ENCODE results near the gene SAMD1. TPM values are rescaled to one million over a fixed set of nuclear protein-coding genes. Genes with fewer than 3 reads are reported as not detected.

Gene SAMD1
- total RNA-seq, 1 donor from 2014 or later = 67.2 TPM

GRCh38 chr19:14101003-14101545, 10.5 kb upstream of the SAMD1 start:
- peaks cover 16% of the 10 kb centered on the region for H3K36me3 Mint-ChIP-seq (ENCODE audit: low read depth)
- DNase-seq (ENCODE audit: low read depth, low spot score) = no peak

DNA sequence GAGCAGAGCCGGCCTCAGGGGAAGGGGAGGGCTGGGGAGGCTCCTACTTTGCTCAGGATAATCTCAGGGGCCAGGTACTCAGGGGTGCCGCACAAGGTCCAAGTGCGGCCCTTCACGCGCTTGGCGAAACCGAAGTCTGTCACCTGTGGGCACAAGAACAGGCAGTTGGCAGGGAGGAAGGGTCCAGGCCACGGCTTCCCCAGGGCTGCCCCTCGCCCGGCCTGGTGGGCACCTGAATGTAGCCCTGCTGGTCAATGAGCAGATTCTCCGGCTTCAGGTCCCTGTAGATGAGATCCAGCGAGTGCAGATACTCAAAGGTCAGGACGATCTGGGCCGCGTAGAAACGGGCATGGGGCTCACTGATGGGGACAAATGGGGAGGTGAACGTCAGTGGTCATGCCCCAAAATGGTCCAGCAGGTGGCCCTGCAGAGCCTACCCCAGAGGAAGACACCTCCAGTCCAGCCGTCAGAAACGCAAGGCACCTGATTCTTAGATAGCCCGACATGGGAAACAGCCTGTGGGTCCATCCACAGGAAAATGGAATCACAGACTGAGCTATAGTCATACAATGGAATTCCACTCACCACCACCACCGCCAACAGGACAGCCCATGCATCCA, 7.1 kb upstream of the SAMD1 start:
- Mint-ChIP-seq H3K4me3 (no peak overlapping the region), H3K27ac (ENCODE audit: unreplicated experiment) (no peak overlapping the region), H3K4me1 (no peaks in the 10 kb centered on the region), H3K36me3 (ENCODE audit: low read depth) (peaks cover 29% of the 10 kb centered on the region), H3K9me3 (peaks cover 8% of the 10 kb centered on the region), H3K27me3 (ENCODE audit: low read depth) (no peaks in the 10 kb centered on the region)
- TF ChIP-seq, protein P1, sequence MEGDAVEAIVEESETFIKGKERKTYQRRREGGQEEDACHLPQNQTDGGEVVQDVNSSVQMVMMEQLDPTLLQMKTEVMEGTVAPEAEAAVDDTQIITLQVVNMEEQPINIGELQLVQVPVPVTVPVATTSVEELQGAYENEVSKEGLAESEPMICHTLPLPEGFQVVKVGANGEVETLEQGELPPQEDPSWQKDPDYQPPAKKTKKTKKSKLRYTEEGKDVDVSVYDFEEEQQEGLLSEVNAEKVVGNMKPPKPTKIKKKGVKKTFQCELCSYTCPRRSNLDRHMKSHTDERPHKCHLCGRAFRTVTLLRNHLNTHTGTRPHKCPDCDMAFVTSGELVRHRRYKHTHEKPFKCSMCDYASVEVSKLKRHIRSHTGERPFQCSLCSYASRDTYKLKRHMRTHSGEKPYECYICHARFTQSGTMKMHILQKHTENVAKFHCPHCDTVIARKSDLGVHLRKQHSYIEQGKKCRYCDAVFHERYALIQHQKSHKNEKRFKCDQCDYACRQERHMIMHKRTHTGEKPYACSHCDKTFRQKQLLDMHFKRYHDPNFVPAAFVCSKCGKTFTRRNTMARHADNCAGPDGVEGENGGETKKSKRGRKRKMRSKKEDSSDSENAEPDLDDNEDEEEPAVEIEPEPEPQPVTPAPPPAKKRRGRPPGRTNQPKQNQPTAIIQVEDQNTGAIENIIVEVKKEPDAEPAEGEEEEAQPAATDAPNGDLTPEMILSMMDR (conservative IDR thresholded peaks at IDR 0.05) = peak; percentile 16
- no peak for DNase-seq (ENCODE audit: low read depth, low spot score)

More at GRCh38 chr19:14101003-14101545, 10.5 kb upstream of the SAMD1 start:
- Mint-ChIP-seq H3K4me3 (no peak overlapping the region), H3K9me3 (no peaks in the 10 kb centered on the region), H3K27ac (ENCODE audit: unreplicated experiment) (no peak overlapping the region), H3K27me3 (ENCODE audit: low read depth) (no peaks in the 10 kb centered on the region), H3K4me1 (no peaks in the 10 kb centered on the region)
- TF ChIP-seq, protein P1 (conservative IDR thresholded peaks at IDR 0.05) = no peak

DNA sequence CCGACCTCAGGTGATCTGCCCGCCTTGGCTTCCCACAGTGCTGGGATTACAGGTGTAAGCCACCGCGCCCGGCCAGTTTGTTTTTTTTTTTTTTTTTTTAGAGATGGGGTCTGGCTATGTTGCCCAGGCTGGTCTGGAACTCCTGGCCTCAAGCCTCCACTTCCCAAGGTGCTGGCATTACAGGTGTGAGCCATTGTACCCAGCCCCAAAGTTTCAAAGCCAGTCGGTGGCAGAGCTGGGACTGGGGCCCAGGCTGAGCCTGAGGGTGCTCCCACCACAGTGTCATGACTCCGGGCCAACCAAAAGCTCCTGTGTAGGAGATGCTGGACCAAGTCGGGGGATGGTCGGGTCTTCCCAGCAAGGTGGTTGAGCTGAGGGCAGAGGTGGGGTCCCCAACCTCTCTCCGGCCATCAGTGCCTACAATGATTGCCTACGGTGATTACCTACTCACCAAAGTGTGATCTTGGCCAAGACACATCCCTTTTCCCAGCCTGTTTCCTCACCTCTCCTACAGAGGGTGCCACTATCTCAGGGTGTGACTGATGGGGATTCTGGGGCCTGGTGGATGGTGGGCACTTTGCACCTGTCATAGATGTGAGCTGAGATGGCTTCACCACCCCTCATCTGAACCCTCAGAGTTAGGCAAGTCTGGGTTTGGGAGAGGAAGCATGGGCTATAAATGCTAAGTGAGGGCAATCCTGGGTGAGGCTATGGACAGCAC, 5.9 kb upstream of the SAMD1 start:
- TF ChIP-seq, protein P1 (conservative IDR thresholded peaks at IDR 0.05) = no peak
- no peak for DNase-seq (ENCODE audit: low read depth, low spot score)
- Mint-ChIP-seq H3K4me1 (peaks cover 7% of the 10 kb centered on the region), H3K36me3 (ENCODE audit: low read depth) (peaks cover 29% of the 10 kb centered on the region), H3K9me3 (peaks cover 8% of the 10 kb centered on the region), H3K27me3 (ENCODE audit: low read depth) (no peaks in the 10 kb centered on the region), H3K27ac (ENCODE audit: unreplicated experiment) (no peak overlapping the region), H3K4me3 (peak overlapping the region; percentile 44)

- H3K27ac Mint-ChIP-seq (ENCODE audit: unreplicated experiment) = no peak overlapping the region
- no peak for DNase-seq (ENCODE audit: low read depth, low spot score)
- peaks cover 25% of the 10 kb centered on the region for H3K36me3 Mint-ChIP-seq (ENCODE audit: low read depth)
- TF ChIP-seq, protein P1 (conservative IDR thresholded peaks at IDR 0.05) = no peak
- peaks cover 9% of the 10 kb centered on the region for H3K4me1 Mint-ChIP-seq
- H3K4me3 Mint-ChIP-seq = peak overlapping the region; percentile 35
- no peaks in the 10 kb centered on the region for H3K27me3 Mint-ChIP-seq (ENCODE audit: low read depth)
- peaks cover 8% of the 10 kb centered on the region for H3K9me3 Mint-ChIP-seq
Measured at GRCh38 chr19:14094854-14095253, 4.3 kb upstream of the SAMD1 start.

DNA sequence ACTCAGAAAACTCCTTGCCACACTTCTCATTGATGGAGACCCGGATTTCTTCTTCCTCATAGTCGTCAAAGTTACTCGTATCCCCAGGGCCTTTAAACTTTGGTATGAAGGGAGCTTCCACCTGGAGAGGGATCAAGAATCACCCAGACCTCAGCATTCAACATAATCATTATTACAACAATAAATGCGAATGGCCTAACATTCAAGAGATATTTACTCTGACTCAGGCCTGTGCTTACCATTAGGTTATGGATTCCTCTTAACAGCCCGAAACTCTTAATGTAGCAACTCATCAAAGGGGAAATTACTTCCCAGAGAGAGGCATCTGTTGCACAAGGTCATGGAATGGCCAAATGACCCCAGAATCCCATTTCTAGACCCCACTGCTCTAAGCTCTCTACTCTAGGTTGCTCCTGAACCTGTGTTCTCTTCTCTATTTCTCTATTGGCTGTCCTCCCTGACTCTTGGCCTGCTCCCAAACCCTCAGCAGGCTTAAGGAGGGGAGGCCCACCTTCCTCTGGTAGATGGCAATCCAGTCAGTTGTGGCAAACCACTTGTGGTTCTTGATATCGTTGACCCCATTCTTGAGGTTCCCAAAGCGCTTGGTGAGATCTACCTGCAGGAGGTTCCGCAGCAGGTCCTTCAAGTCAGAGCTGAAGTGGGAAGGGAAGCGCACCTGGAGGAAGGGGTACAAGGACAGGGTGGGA, 2.7 kb upstream of the SAMD1 start:
- H3K27ac Mint-ChIP-seq (ENCODE audit: unreplicated experiment) = no peak overlapping the region
- DNase-seq (ENCODE audit: low read depth, low spot score) = no peak
- H3K4me1 Mint-ChIP-seq = peaks cover 14% of the 10 kb centered on the region
- peak overlapping the region; percentile 88 for H3K4me3 Mint-ChIP-seq
- peaks cover 29% of the 10 kb centered on the region for H3K36me3 Mint-ChIP-seq (ENCODE audit: low read depth)
- peaks cover 8% of the 10 kb centered on the region for H3K9me3 Mint-ChIP-seq
- H3K27me3 Mint-ChIP-seq (ENCODE audit: low read depth) = peaks cover 3% of the 10 kb centered on the region
- TF ChIP-seq, protein P1 (conservative IDR thresholded peaks at IDR 0.05) = no peak

All from neural crest cell (in vitro differentiated cells).